Limb (tissue), 2 donors: ENCODE measurements around the gene SYMPK.

Experiments used
- DNase-seq, 2 donors: peaks; one replicate each; pipeline ENCODE4 v3.0.0-alpha.2; 2016; ENCODE audit errors: extremely low spot score in 2 of 2

Gene SYMPK

DNA sequence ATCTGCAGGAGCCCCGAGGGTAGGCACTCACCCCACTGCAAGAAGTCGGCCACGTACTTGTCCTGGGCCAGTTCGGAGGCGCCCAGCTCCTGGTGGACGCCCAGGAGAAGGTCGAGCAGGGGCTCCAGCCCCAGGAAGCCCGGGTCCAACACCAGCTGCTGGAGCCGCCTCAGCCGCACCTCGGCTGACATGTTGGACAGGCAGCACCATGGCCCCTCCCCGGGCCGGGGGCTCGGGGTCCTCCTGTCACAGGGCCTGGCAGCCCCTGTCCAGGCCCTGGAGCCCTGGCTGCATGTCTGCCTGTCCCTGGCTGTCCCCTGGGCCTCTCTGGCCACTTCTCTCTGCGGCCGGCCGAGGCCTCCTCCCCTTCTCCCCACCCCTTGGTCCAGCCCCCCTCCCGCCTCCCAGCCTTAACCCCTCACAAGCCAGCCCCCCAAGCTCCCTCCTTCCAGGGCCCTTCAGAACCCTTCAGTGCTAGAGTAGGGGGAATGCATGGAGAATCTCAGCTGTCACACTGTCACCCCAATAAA is 80.7 kb downstream of the SYMPK start, which contains the start of gene DMPK:
Gene DMPK, minus strand, starts transcription at position 329 of the 530 bp plus-strand sequence. Its CDS starts 138 bp downstream, at position 191.
- DNase-seq = no peak

DNA sequence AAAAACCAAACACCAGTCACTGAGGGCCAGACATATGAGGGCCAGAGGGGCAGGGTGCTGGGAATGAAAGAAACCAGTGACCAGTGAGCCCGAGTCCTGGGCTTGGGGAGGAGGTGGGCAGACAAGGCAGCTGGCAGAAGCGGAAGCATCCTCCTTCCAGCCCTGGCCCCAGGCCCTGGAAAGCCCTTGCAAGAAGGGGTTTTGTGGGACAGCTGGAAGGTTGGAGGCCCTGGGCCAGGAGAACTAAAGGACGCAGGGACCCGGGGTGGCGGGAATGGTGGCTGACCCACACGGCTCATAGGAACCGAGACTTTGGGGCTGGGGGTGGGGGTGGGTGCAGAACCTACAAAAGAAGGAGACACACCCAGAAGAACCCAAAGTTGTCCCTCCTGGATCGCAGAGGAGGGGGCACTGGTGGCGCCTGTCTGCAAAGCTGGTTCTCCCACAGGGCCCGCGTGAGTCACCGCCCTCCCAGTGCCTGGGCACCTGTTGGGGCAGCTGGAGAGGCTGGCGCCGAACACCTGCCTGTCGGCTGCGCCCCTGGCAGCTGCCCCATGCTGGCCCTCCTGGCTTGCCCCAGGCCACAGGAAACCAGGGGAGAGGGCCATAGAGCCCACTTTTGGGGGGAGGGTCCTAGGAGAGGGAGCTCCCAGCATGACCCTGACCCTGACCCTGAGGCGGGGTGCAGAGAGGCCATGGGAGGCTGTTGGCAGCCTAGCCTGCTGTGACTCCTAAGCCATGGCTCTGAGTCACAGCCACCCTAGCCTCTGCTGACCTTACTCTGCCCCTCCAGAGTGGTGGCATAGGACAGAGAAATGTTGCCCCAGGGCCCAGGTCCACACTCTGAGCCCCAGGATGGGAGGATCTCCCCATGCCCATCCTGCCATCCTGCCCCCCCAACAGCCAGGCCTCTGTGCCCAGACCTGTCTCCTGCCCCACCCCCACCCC is 81.5 kb downstream of the SYMPK start:
- peak in 1 of 2 donors; percentile 67 for DNase-seq

DNA sequence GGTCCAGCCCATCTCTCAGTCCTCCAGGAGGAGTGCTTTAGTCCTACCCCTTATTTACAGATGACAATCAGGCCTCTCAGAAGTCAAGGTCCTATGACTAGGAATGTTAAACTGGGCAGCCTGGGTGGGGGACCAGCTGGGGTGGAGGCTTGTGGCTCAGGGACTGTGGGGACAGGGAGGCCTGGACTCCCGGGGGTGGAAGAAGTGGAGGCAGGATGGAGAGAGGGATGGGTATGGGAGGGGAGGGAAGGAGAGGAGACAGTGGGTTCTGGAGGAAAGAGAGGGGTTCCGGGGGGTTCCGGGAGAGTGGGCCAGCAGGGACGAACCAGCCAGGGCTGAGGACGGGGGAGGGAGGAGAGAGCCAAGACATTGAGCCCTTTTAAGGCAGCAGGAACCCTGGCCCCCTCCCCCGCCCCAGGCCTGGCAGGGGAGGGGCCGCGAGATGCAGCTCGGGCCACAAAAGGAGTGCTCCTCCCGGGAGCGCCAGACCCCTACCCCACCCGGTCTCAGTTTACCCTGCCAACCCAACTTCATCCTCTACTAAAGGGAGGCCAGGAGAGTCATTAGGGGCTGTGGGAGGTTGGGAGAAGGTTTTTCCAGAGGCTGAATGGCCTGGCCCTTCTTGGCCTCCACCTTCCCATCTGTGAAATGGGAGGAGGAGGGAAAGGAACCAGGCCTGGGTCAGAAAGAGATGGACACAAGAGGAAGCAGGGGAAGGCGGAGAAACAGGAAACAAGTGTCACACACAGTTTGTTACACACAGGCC is 82.3 kb downstream of the SYMPK start:
- DNase-seq = peak in 1 of 2 donors; percentile 42

DNA sequence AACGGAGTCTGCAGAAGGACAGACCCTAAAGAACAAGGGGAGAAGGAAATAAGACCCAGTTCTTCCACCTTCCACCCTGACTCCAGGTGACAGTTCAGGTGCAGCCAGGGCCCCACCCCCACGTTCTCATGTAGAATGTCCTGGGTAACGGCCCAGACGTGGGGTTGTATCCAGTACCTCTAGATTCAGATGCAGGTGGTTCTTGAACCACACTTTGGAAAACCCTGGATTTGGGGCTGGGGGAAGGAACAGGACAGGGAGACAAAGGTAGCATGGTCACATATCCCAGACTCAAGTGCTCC is 82.8 kb downstream of the SYMPK start:
- no peak for DNase-seq

DNA sequence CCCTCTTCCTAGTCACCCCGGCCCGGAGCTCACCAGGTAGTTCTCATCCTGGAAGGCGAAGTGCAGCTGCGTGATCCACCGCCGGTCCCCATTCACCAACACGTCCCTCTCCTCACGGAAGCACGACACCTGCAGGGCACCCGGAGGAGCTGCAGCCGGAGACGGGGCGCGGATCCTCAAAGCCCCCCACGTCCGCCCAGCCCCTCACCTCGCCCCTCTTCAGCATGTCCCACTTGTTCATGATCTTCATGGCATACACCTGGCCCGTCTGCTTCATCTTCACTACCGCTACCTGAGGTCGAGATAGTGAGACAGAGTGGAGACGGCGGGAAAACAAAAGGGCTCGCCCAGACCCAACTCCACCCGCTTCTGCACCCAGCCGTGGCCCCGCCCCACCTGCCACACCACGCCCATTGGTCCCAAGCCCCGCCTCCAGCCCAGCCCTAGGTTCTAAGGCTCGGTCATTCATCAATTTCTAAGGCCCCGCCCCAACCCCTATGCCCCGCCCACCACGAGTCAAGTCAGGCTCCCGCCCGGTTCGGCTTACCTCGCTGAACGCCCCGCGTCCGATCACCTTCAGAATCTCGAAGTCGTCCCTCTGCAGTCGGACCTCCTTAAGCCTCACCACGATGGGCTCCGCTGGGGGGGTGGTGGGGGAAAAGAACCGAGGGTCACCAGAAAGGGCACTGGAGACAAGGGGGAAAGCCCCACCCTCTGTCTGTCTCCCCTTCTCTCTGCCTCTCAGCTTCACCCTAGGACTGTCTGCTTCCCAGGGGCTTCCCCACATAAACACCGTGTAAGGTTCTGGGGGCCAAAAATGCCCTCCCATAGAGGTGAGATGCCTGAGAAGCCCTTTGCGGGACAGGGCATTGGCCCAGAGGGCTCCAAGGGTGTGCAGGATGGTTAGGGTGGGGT is 83.5 kb downstream of the SYMPK start:
- DNase-seq = peak in 1 of 2 donors; percentile 88

DNA sequence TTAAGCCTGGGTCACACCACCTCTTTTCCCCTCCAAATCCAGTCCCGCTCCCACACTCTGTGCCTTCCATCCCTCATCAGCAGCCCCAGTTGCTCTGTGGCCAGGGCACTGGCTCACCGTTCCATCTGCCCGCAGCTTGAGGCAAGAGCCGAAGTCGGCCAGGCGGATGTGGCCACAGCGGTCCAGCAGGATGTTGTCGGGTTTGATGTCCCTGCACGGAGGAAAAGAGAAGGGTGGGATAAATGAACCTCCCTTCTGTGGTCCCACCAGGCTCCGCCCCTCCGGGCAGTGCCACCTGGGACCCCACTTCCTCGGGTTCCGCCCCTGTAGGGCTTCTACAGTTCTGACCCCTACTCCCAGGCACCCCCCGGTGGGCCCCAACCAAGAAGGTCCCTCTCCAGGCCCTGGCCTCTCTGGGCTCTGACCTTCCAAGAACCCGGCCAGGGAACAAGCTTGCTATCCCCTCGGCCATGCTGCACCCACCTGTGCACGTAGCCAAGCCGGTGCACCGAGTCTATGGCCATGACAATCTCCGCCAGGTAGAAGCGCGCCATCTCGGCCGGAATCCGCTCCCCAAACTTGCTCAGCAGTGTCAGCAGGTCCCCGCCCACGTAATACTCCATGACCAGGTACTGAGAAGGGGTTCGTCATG is 84.8 kb downstream of the SYMPK start:
- DNase-seq = no peak

DNA sequence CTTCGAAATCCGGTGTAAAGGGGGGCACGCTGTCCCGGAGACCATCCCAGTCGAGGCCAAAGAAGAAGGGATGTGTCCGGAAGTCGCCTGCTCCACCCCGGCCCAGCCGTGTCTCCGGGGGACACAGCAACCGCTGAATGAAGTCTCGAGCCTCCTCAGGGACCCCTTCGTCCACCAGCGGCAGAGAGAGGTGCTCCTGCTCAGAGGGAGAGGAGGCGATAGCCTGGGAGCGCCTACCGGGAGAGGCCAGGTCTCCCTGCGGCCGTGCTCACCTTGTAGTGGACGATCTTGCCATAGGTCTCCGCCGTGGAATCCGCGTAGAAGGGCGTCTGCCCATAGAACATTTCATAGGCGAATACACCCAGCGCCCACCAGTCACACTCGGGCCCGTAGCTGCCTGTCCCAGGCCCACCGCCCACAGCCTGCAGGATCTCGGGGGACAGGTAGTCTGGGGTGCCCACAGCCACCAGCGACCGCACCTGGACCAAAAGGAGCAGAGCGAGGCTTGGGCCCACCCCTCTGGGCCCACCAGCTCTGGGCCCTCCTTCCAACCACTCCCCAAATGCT is 85.5 kb downstream of the SYMPK start:
- no peak for DNase-seq

DNA sequence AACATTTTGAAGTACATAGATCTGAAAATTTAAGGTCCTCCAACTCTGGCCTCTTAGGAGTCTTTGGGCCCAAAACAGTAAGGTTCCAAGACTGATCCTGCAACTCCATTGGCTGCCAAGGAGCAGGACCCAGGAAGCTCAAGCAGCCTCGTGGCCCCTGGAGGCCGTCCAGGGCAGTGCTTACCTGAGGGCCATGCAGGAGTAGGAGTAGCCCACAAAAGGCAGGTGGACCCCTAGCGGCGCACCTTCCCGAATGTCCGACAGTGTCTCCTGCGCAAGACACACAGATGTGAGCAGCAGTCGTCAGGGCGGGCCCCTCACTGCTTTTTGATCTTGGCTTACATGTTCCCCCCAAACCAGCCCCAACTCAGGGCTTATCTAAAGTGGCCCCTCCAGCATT is 88.2 kb downstream of the SYMPK start:
- DNase-seq = no peak

DNA sequence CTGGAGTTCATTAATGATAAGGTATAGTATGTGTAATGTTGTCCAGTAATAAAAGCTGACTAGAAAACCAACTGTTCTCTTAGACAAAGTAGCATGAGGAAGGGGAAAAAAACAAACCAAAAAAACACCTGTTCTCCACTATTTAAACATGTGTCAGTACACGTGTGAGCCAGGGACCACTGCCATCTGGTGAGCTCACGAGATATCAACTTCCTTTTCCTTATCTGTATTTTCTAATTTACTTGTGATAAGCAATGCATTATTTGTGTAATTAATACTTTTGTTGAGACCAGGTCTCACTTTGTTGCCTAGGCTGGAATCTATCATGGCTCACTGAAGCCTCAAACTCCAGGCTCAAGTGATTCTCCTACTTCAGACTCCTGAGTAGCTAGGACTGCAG is 89.6 kb downstream of the SYMPK start:
- DNase-seq = no peak

DNA sequence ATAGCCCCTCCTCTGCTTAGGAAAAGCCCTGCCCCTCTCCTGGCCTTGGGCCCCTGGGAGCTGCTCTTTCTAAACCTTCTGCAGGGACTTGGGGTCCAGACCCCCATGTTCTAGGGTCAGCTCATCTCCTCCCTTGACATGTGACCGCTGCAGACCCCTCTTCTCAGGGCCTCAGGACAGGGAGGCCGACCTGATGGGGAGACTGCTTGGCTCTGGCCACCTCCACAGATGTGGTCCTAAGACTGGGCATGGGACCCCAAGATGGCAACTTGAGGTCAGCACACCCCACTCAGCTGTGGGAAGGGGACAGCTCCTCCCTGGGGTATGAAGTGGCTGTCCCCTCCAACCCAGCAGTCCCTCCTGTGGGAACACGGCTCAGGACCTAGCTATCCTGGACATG is 90.0 kb downstream of the SYMPK start:
- no peak for DNase-seq

DNA sequence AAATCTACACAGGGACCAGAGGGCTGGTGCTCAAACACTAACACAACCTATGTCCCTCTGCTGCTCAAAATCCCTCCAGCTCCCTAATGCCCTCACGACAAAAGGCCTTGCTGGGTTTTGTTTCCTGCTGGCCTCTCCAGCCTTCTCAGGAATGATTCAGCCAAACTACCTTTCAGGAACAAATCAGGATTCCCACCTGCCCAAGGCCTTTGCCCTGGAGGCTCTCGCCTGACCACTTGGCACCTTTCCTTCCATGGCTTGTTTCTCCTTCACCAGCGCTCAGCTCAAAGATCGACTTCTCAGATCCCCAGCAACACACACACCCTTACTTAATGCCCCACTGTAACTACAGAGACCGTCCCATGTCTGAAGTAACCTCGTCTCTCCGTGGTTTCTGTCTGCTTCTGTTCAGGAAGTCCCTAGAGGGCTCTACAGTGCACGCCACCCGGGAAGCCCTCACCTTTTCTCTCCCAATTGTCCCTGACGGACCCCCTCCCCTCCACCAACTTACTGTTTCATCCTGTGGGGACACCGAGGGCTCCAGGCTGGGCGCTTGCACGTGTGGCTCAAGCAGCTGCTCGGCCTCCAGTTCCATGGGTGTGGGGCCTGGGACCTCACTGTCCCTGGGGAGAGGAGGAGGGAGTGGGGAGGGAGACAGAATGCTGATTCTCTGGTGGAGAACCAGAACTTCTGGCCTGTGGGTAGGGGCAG is 90.7 kb downstream of the SYMPK start:
- DNase-seq = no peak

DNA sequence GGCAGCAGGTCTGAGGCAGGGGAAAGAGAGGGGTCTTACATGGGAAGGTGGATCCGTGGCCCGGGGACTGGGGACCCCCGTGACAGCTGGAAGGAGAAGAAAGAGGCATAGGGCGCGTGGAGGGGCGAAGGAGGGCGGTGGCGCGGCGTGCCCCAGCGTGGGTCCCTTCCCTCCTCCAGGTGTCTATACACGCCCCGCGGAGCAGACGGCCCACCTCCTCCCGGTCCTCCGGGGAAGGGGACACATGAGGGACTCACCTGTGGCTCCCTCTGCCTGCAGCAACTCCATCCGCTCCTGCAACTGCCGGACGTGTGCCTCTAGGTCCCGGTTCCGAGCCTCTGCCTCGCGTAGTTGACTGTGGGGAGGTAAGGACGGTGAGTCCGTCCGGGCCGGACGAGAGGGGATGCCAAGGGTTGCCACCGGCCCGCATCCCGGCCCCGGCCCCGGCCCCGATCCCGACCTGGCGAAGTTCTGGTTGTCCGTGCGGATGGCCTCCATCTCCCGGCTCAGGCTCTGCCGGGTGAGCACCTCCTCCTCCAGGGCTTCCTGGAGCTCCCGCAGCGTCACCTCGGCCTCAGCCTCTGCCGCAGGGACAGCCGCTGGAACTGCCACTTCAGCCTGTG is 91.5 kb downstream of the SYMPK start:
- DNase-seq = peak in 1 of 2 donors; percentile 57

DNA sequence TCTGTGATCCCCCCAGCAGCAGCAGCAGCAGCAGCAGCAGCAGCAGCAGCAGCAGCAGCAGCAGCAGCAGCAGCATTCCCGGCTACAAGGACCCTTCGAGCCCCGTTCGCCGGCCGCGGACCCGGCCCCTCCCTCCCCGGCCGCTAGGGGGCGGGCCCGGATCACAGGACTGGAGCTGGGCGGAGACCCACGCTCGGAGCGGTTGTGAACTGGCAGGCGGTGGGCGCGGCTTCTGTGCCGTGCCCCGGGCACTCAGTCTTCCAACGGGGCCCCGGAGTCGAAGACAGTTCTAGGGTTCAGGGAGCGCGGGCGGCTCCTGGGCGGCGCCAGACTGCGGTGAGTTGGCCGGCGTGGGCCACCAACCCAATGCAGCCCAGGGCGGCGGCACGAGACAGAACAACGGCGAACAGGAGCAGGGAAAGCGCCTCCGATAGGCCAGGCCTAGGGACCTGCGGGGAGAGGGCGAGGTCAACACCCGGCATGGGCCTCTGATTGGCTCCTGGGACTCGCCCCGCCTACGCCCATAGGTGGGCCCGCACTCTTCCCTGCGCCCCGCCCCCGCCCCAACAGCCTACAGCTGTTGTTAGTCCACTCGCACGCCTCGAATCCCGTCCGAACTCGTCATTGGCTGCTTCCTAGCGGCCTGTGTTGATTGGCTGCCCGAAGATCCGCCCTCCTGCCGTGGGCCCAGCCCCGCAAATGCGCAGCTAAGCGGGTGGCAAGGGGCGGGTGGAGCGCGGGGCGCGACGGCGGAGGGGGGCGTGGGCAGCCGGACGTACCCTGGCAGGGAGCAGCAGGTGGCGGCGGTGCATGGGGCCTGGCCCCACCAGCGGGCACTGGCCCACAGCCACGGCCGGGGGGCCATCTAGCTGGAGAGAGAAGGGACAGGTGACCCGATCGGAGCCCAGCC is 92.5 kb downstream of the SYMPK start:
- peak; percentile 96 for DNase-seq

DNA sequence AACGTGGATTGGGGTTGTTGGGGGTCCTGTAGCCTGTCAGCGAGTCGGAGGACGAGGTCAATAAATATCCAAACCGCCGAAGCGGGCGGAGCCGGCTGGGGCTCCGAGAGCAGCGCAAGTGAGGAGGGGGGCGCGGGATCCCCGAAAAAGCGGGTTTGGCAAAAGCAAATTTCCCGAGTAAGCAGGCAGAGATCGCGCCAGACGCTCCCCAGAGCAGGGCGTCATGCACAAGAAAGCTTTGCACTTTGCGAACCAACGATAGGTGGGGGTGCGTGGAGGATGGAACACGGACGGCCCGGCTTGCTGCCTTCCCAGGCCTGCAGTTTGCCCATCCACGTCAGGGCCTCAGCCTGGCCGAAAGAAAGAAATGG is 93.1 kb downstream of the SYMPK start:
- DNase-seq = peak in 1 of 2 donors; percentile 78

DNA sequence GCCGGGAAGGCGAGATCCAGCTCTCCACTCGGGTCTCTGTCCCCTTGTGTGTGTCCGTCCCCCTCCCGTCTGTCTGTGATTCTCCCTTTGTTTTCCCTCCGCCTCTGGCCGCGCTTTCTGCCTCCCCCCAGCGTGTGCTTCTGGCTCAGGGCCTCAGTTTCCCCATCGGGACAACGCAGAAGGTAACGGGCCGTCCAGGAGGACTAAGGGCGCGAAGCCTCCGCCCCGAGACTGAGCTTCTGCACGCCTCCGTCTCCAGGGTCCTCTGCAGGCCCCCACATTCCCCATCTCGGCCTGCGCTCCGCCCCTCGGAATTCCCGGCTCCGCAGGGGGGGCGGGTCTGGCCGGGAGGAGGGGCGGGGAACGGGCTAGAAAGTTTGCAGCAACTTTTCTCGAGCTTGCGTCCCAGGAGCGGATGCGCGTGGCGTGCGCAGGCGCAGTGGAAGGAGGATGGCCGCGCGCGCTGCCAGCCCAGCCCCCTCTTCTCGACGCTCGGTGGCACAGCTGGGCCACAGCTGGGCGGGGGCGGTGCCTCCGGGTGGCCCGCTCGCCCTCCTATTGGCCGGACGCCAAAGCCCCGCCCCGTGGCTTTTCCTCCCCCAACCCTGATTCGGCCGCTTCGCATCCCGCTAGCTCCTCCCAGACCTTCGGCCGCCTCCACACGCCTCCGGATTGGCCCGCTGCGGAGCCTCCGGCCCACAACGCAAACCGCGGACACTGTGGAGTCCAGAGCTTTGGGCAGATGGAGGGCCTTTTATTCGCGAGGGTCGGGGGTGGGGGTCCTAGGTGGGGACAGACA is 93.8 kb downstream of the SYMPK start, which contains the start of gene SIX5:
Gene SIX5, minus strand, starts transcription at position 269 of the 799 bp plus-strand sequence. CDS start 408 bp downstream, outside the sequence.
- peak; percentile 98 to 100 for DNase-seq

DNA sequence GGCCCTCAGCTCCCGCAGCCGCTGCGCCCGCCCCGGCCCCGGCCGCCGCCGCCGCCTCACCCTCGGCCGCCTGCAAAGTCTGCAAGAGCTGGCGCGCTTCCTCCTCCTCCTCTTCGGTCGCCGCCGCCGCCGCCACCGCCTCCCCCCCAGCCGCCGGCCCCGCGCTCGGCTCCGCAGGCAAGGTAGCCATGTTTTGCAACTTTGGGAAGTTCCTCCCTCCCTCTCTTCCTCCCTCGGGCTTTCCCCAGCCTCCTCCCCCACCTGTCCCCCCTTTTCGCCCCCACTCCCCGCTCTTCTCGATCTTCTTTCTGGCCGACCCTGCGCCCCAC is 94.3 kb downstream of the SYMPK start:
- peak in 1 of 2 donors; percentile 65 for DNase-seq

DNA sequence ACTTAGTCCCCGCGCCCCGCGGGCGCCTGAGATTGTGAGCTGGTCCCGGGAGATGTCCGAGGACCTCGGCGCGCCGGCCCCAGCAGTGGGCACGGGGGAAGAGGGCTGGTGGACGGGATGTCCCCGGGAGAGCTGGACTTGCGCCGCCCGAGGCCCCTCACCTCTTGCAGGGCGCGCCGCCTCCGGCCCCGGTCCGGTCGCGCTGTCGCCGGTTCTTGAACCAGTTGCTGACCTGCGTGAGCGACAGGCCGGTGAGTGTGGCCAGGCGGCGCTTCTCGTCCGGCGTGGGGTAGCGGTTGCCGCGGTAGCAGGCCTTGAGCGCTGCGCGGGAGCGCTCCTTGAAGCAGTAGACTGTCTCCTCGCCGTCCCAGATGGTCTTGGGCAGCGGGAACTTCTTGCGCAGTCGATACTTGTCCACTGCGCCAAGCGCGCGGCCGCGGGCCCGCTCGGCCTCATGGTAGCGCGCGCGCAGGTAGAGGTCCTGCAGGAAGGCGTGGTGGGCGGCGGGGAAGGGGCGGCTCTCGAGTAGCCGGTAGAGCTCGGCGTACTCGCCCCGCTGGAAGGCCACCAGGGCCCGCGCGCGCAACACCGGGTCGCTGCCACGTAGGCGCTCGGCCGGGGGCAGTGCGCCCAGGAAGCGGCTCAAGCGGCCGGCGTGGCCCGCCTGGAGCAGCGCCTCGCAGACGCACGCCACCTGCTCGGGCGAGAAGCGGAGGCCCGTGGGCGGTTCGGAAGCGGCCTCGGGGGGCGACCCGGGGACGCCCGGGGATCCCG is 94.9 kb downstream of the SYMPK start:
- peak; percentile 36 to 78 for DNase-seq
